Endothelial cell of umbilical vein (primary cell): ENCODE data around the gene PIEZO2. TPM values are rescaled to one million over a fixed set of nuclear protein-coding genes. Genes with fewer than 3 reads are reported as not detected.
"Not testable (repeated sequence)": the region's sequence is repeated elsewhere in the genome, so short reads cannot be mapped to it uniquely, and the experiment has no call there.

Experiments used
- BruUV-seq: library from RNA; stranded (reverse); fragments of 400-500 nt; replicated peaks from 2 replicates; lab custom pipeline; 2021; lab: Mats Ljungman, UMichigan
- CTCF ChIA-PET: fragments of 300-600, 350-600 bp; sonication (Branson Sonifier 250); formaldehyde crosslinking; loops from one replicate; lab custom pipeline; 2021; ENCODE audit warnings: antibody characterized with exemption, inconsistent platforms; lab: Charles Lee
- POLR2A ChIA-PET: fragments of 300-600, 350-600 bp; sonication (Branson Sonifier 250); formaldehyde crosslinking; loops from one replicate; lab custom pipeline; 2021; ENCODE audit warnings: antibody characterized with exemption, inconsistent platforms; lab: Charles Lee
- DNase-seq: peaks from one replicate; pipeline ENCODE4 v3.0.0-alpha.2; 2011; ENCODE audit warnings: low read depth, low spot score
- FAIRE-seq: peaks from 2 replicates; lab custom pipeline; 2011; peaks lifted over from hg19 to GRCh38; lab: Jason Lieb, UNC
- H2AFZ ChIP-seq: 2 replicates; pipeline ENCODE4 v1.6.0; 2012; ENCODE audit warnings: low read depth, low read length, control low read depth, inconsistent platforms
- H3K27ac ChIP-seq: 2 replicates; pipeline ENCODE4 v1.5.1; 2011; ENCODE audit warnings: low read depth, mild to moderate bottlenecking, control low read depth, low read length, moderate library complexity; ENCODE audit not compliant: insufficient read depth
- H3K27me3 ChIP-seq, 2 experiments: 2 replicates each; pipeline versions ENCODE4 v1.6.0 to v1.6.1; 2011; ENCODE audit warnings: low read length in 2 of 2, mixed read lengths in 1 of 2; ENCODE audit not compliant: control insufficient read depth in 2 of 2, insufficient read depth in 2 of 2
- H3K36me3 ChIP-seq, 2 experiments: 2 replicates in 1 of 2; 3 replicates in 1 of 2; pipeline ENCODE4 v1.5.1; 2011; ENCODE audit warnings: low read length in 2 of 2, mild to moderate bottlenecking in 1 of 2, moderate library complexity in 1 of 2; ENCODE audit not compliant: control insufficient read depth in 2 of 2, insufficient read depth in 2 of 2; ENCODE audit errors: extremely low read depth in 1 of 2
- H3K4me1 ChIP-seq: 3 replicates; pipeline ENCODE4 v1.5.1; 2011; ENCODE audit warnings: mild to moderate bottlenecking, low read length; ENCODE audit not compliant: control insufficient read depth, insufficient read depth; ENCODE audit errors: extremely low read depth
- H3K4me2 ChIP-seq: 2 replicates; pipeline ENCODE4 v1.6.1; 2011; ENCODE audit warnings: low read length, control low read depth, mixed read lengths; ENCODE audit not compliant: insufficient read depth
- H3K4me3 ChIP-seq, 3 experiments: fragments of 200-600 bp in 1 of 3; sonication (generic), shearing (Covaris generic) in 1 of 3; replicated peaks in 1 of 3; 2 replicates each; pipeline ENCODE4 v1.5.1; 2011 to 2016; ENCODE audit warnings: control low read depth in 3 of 3, low read length in 3 of 3, mild to moderate bottlenecking in 2 of 3, inconsistent platforms in 1 of 3, low read depth in 1 of 3, moderate library complexity in 1 of 3; ENCODE audit not compliant: insufficient read depth in 1 of 3
- H3K79me2 ChIP-seq: 2 replicates; pipeline ENCODE4 v1.6.0; 2012; ENCODE audit warnings: low read length, inconsistent platforms; ENCODE audit not compliant: control insufficient read depth, insufficient read depth
- H3K9ac ChIP-seq: replicated peaks from 2 replicates; pipeline ENCODE3; 2011; ENCODE audit warnings: low read length, control low read depth; ENCODE audit not compliant: insufficient read depth; ENCODE audit errors: extremely low read depth
- H3K9me1 ChIP-seq: replicated peaks from 3 replicates; pipeline ENCODE4 v1.6.0; 2011; ENCODE audit warnings: mild to moderate bottlenecking, low read length; ENCODE audit not compliant: control insufficient read depth, insufficient read depth; ENCODE audit errors: extremely low read depth
- H3K9me3 ChIP-seq: replicated peaks from 2 replicates; pipeline ENCODE4 v1.5.1; 2012; ENCODE audit warnings: low read length, inconsistent platforms; ENCODE audit not compliant: control insufficient read depth, insufficient read depth
- H4K20me1 ChIP-seq: replicated peaks from 2 replicates; pipeline ENCODE3; 2011; ENCODE audit warnings: mild to moderate bottlenecking, low read length; ENCODE audit not compliant: control insufficient read depth, insufficient read depth; ENCODE audit errors: extremely low read depth
- dilution Hi-C: fragments of 300-500 bp; cut with MboI; formaldehyde crosslinking; loops from one replicate; pipeline ENCODE4 v1.15.0; 2019; ENCODE audit warnings: low sequenced_read_pairs; ENCODE audit not compliant: extremely low pct_ligation_motif_present
- intact Hi-C: fragments of 100-400 bp; cut with micrococcal nuclease; formaldehyde crosslinking; loops from one replicate; pipeline ENCODE4 v1.10.0; 2022
- microRNA-seq: library from miRNA; unstranded; fragments of <30 nt; microRNA quantifications from one replicate; pipeline ENCODE4 v1.2.0, GENCODE V29; 2021; ENCODE audit warnings: borderline number of aligned reads, borderline replicate concordance
- polyA plus RNA-seq, 4 experiments: library from polyadenylated mRNA; depleted of rRNA in 3 of 4; stranded (reverse) in 3 of 4; unstranded in 1 of 4; fragments of >200 nt; gene quantifications; 2 replicates each; pipeline versions ENCODE4 v1.2.1 to v1.2.3, GENCODE V29; 2011 to 2012; ENCODE audit warnings: missing spikeins in 1 of 4
- small RNA-seq: library from RNA; depleted of rRNA; stranded (forward); fragments of <200 nt; gene quantifications from one replicate; pipeline ENCODE3, GENCODE V24; 2012; ENCODE audit warnings: low replicate concordance, low read depth; ENCODE audit not compliant: insufficient read depth, insufficient read length
- total RNA-seq: library from RNA; stranded (reverse); gene quantifications from 2 replicates; pipeline ENCODE4 v1.2.3, GENCODE V29; 2021

The PIEZO2 gene
- total and polyA plus RNA-seq, 2 donors (not counting 3 experiments of a cell fraction or from before 2014, with no cell fraction given) = 1.7 to 11.2 TPM

GRCh38 chr18:10623606-10624005 is 525.8 kb downstream of the PIEZO2 start:
- H3K4me2 ChIP-seq, H3K4me3 ChIP-seq, H3K9me1 ChIP-seq, intact Hi-C loops, H3K36me3 ChIP-seq, H3K27ac ChIP-seq, BruUV-seq, CTCF ChIA-PET, H3K9ac ChIP-seq, H3K4me1 ChIP-seq, H3K9me3 ChIP-seq, DNase-seq, H3K27me3 ChIP-seq, POLR2A ChIA-PET, H2AFZ ChIP-seq, H4K20me1 ChIP-seq, dilution Hi-C loops, FAIRE-seq, H3K79me2 ChIP-seq: not testable (repeated sequence)

- H3K79me2 ChIP-seq, H3K4me3 ChIP-seq, H4K20me1 ChIP-seq, H3K36me3 ChIP-seq, DNase-seq, H2AFZ ChIP-seq, H3K27ac ChIP-seq, intact Hi-C loops, H3K4me2 ChIP-seq, FAIRE-seq, POLR2A ChIA-PET, H3K27me3 ChIP-seq, BruUV-seq, dilution Hi-C loops, H3K9ac ChIP-seq, H3K4me1 ChIP-seq, CTCF ChIA-PET, H3K9me3 ChIP-seq, H3K9me1 ChIP-seq: not testable (repeated sequence)
These were observed 526.4 kb downstream of the PIEZO2 start for GRCh38 chr18:10622982-10623381.

- H2AFZ ChIP-seq, H3K79me2 ChIP-seq, H4K20me1 ChIP-seq, H3K4me1 ChIP-seq, FAIRE-seq, DNase-seq, H3K9me1 ChIP-seq, H3K4me3 ChIP-seq, H3K9ac ChIP-seq, POLR2A ChIA-PET, H3K4me2 ChIP-seq, H3K27ac ChIP-seq, H3K27me3 ChIP-seq, CTCF ChIA-PET, H3K36me3 ChIP-seq, H3K9me3 ChIP-seq, dilution Hi-C loops, BruUV-seq, intact Hi-C loops: not testable (repeated sequence)
These were observed 528.6 kb downstream of the PIEZO2 start for GRCh38 chr18:10620670-10621329.

Small RNAs within 50 kb of the gene (microRNA-seq; reads per million reads assigned to microRNA genes)
- not detected for gene MIR6788

Small RNAs within 50 kb of the gene (small RNA-seq; reads per million reads assigned to genes)
- gene AP001180.3 (not detected), gene AP001180.5 (not detected), gene MIR6788 (not detected)
